ENCODE results near the gene DHX36. TPM values are rescaled to one million over a fixed set of nuclear protein-coding genes. Genes with fewer than 3 reads are reported as not detected.

Gene DHX36
- total RNA-seq, 1 donor from 2014 or later = 65.5 TPM

- H3K27me3 ChIP-seq (ENCODE audit: low read depth) = no peaks in the 10 kb centered on the region
- no peaks in the 10 kb centered on the region for H3K9me3 ChIP-seq
- H3K27ac ChIP-seq = no peak overlapping the region
- no peak for DNase-seq
- no peaks in the 10 kb centered on the region for H3K4me1 ChIP-seq
- no peak for ATAC-seq
- intact Hi-C loops (cut with DNase I) = no loop called here
- H3K36me3 ChIP-seq = peaks cover 79% of the 10 kb centered on the region
- no peak for TF ChIP-seq CTCF (IDR thresholded peaks at IDR 0.05)
- H3K4me3 ChIP-seq = no peak overlapping the region
Observed at GRCh38 chr3:154307363-154307762, 16.9 kb downstream of the DHX36 start.

GRCh38 chr3:154304936-154305335, 19.4 kb downstream of the DHX36 start:
- H3K9me3 ChIP-seq = no peaks in the 10 kb centered on the region
- no peaks in the 10 kb centered on the region for H3K4me1 ChIP-seq
- intact Hi-C loops (cut with DNase I) = no loop called here
- TF ChIP-seq CTCF (IDR thresholded peaks at IDR 0.05) = no peak
- H3K36me3 ChIP-seq = peaks cover 86% of the 10 kb centered on the region
- no peaks in the 10 kb centered on the region for H3K27me3 ChIP-seq (ENCODE audit: low read depth)
- ATAC-seq (no peak), DNase-seq (no peak)
- H3K4me3 ChIP-seq = no peak overlapping the region
- H3K27ac ChIP-seq = no peak overlapping the region

- H3K4me1 ChIP-seq = no peaks in the 10 kb centered on the region
- no peak overlapping the region for H3K4me3 ChIP-seq
- no peak for DNase-seq
- no peaks in the 10 kb centered on the region for H3K27me3 ChIP-seq (ENCODE audit: low read depth)
- H3K36me3 ChIP-seq = peaks cover 90% of the 10 kb centered on the region
- H3K27ac ChIP-seq = no peak overlapping the region
- no peaks in the 10 kb centered on the region for H3K9me3 ChIP-seq
- intact Hi-C loops (cut with DNase I) = no loop called here
- no peak for ATAC-seq
- no peak for TF ChIP-seq CTCF (IDR thresholded peaks at IDR 0.05)
Observed at GRCh38 chr3:154304116-154304786, 20.0 kb downstream of the DHX36 start.

GRCh38 chr3:154301561-154301960, 22.7 kb downstream of the DHX36 start:
- intact Hi-C loops (cut with DNase I) = no loop called here
- H3K4me3 ChIP-seq = no peak overlapping the region
- peaks cover 99% of the 10 kb centered on the region for H3K36me3 ChIP-seq
- no peak for TF ChIP-seq CTCF (IDR thresholded peaks at IDR 0.05)
- H3K27me3 ChIP-seq (ENCODE audit: low read depth) = no peaks in the 10 kb centered on the region
- no peaks in the 10 kb centered on the region for H3K4me1 ChIP-seq
- DNase-seq (no peak), ATAC-seq (no peak)
- H3K27ac ChIP-seq = no peak overlapping the region
- H3K9me3 ChIP-seq = no peaks in the 10 kb centered on the region

GRCh38 chr3:154294016-154294415, 30.3 kb downstream of the DHX36 start:
- Histone ChIP-seq H3K4me1 (no peaks in the 10 kb centered on the region), H3K27ac (no peak overlapping the region), H3K4me3 (no peak overlapping the region), H3K27me3 (ENCODE audit: low read depth) (no peaks in the 10 kb centered on the region), H3K9me3 (no peaks in the 10 kb centered on the region), H3K36me3 (peaks cover 97% of the 10 kb centered on the region)
- ATAC-seq = no peak
- intact Hi-C loops (cut with DNase I) = no loop called here
- TF ChIP-seq CTCF (IDR thresholded peaks at IDR 0.05) = no peak
- DNase-seq = no peak
